IPS DF 4.7 (cell line): ENCODE results near the gene CHTOP.
A peak's percentile ranks its signal among the peaks of the same experiment; 100 is the strongest.
"Not testable (repeated sequence)": the region's sequence is repeated elsewhere in the genome, so short reads cannot be mapped to it uniquely, and the experiment has no call there.

ENCODE experiments used
- DNase-seq: peaks from one replicate; pipeline ENCODE4 v3.0.0-alpha.2; 2013; ENCODE audit warnings: low spot score; ENCODE audit errors: extremely low read depth

Gene CHTOP, protein sequence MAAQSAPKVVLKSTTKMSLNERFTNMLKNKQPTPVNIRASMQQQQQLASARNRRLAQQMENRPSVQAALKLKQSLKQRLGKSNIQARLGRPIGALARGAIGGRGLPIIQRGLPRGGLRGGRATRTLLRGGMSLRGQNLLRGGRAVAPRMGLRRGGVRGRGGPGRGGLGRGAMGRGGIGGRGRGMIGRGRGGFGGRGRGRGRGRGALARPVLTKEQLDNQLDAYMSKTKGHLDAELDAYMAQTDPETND

DNA sequence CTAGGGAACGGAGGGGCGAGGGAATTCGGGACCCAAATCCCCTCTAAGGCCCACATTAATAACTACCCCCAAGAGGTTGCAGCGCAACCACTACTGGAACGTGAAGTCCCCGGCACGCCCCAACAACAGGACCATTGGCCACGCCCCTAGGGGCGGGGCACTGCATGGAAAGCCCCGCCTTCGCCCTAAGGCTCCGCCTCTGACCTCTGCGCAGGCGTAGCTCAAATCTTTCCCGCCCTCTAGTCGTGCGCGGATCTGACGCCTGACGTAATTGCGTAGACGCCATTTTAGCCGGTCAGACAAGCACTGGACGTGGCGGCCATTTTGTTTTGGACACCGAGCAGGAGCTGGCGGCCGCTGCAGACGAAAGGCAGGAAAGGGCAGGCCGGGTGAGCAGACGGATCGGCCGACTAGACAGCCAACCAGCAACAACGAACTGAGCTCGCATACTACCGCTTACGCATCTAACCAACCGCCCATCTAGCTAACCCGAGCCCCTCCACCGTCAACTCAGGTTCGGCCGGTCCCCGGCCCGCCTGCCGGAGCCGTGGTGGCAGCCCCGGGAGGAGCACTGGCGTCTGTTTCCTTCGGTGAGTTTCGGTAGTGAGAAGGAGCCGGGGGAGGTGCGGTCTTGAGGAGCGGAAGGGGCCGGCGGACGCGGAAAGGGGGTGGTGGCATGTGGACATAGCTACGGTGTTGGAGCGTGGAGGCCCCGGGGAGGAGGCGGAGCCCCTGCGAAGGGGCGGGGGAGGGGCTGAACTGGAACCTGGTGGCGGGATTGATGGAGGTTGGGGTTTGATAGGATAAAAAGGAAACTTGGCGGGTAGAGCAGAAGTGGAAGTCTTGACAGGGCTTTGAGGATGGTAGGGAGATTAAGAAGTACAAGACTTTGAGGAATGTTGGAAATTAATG is at the start of gene CHTOP:
CHTOP (plus strand) TSS at position 313 of the 912 bp plus-strand sequence. CDS start 2,523 bp downstream, outside the sequence.
- DNase-seq = peak; percentile 96

DNA sequence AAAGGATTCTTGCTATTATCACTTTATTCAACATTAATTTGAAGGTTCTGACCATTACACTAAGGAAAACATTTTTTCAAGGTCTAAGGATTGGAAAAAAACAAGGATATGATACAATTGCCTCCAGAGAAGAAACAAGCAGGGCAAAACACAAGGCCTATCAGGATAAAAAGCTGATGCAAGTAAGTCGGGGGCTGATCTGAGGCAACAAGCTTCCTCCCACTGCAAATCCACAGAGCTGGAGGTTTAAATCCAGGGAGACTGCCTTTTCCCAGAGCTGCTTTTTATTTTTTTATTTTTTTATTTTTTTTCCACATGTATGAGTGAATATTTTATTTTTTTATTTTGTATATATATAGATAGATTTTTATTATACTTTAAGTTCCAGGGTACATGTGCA is 48.9 kb upstream of the CHTOP start:
- no peak for DNase-seq

DNA sequence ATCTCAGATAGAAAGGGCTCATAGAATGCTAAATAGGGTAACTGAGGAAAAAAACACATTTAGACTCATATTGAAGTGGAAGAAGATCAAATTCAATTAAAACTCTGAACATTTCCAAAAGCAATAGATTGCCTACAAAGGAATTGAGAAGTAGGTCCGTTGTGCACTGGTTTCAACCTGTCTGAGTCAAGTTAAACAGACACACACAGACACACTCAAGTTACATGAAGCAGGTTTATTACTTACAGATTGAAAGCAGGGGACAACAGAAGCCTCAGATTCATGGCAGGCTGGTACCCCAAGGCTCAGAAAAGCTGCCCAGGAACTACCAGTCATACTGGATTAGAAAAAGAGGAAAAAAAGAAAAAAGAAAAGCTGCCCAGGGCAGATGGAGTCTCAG is 47.5 kb upstream of the CHTOP start:
- no peak for DNase-seq

DNA sequence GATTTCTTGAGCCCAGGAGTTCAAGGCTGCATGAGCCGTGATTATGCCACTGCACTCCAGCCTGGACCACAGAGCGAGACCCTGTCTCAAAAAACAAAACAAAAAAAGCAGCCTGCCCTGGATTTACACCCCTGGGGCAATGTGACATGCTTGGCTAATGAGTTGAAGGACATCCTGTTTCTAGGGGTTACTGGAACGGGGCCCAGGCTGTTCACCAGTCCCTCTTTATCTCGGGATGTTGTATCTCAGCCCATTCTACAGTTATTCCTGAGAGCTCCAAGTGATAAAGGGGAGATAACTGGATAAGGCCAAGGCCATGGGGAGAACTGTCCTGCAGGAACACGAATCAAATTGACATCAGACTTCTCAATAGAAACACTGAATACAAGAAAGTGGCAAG is 46.6 kb upstream of the CHTOP start:
- DNase-seq = no peak

DNA sequence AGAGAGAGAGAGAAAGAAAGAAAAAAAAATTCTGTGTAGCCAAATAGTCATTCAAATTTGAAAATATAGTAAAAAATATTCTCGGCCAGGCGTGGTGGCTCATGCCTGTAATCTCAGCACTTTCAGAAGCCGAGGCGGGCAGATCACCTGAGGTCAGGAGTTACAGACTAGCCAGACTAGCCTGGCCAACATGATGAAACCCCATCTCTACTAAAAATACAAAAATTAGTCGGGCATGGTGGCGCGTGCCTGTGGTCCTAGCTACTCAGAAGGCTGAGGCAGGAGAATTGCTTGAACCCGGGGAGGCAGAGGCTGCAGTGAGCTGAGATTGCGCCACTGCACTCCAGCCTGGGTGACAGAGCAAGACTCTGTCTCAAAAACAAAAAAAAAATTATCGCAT is 45.8 kb upstream of the CHTOP start:
- not testable (repeated sequence) for DNase-seq

DNA sequence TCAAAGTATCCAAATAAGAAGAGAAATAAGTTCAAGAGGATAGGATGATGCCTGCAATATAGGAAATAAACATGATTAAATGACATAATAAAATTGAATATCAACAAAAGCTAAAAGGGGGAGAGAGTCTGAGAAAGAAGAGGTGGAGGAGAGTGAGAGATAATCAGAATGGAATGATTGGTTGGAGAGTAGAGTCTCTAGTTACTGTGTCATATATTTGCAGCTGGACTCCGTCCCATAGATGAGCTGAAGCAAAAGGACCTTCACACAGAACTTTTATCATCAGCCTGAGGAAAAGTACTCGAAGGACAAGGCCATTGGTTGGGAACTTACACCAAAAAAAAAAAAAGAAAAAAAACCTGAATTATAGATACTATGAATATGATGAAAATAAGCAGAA is 45.4 kb upstream of the CHTOP start:
- no peak for DNase-seq

DNA sequence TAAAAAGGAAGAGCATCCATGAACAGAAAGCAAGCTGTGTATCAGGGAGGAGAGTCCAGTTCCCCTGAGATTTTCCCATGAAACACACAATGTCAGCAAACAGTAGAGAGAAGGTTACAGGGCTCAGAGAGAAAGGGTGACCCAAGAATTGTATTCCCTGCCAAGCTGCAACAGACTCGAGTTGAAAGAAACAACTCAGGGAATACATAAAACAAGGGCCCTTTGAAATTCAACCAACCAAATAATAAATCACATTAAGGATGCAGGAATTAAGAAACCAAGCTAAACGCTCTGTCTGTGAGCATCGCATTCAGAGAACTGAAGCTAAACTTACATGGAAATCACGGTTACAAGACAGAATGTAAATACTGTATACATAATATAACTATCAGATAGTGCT is 41.1 kb upstream of the CHTOP start:
- no peak for DNase-seq

DNA sequence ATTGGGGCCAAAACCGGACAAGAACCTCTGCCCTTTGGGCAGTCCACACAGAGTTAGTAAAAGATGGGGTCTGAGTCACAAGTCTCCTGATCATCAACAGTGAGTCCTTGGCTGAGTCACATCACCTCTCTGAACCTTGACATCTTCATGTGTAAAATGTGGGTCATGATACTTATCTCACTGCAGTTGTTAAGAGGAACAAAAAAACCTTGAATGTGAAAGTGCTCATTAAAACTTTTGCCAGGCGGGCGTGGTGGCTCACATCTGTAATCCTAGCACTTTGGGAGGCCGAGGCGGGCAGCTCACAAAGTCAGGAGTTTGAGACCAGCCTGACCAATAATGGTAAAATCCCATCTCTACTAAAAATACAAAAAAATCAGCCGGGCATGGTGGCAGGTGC is 36.7 kb upstream of the CHTOP start:
- no peak for DNase-seq

DNA sequence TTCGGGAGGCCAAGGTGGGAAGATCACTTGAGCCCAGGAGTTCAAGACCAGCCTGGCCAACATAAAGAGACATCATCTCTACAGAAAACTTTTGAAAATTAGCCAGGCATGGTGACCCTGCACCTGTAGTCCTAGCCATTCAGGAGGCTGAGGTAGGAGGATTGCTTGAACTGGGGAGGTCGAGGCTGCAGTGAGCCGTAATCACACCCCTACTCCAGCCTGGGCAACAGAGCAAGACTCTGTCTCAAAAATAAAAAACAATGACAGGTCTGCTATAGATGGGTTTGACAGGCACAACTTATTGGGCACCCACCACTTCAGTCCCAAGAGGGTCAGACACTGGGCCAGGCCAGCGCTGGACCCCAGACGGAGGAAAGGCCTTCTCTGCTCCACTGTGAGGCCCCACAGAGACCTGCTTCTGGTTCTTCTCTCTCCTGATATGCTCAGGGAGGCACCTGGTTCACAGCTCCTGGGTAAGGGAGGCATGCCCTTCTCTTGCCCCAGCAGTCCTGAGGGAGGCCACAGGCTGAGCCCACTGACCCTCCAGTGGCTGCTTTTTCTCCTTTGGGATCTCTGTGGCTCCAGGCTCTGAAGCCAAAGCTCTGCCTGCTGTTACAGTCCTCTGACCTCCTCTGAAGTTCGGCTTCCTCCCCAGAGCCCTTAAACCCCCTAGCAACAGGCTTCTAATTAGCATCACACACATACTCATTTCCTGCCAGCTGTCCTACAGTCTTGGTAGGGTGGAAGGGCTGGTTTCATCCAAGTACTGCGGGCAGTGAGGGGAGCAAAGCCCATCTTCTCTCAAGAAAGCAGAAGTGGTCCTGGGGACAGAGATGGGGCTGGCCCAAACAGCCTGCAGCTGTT is 35.3 kb upstream of the CHTOP start:
- peak; percentile 81 for DNase-seq

DNA sequence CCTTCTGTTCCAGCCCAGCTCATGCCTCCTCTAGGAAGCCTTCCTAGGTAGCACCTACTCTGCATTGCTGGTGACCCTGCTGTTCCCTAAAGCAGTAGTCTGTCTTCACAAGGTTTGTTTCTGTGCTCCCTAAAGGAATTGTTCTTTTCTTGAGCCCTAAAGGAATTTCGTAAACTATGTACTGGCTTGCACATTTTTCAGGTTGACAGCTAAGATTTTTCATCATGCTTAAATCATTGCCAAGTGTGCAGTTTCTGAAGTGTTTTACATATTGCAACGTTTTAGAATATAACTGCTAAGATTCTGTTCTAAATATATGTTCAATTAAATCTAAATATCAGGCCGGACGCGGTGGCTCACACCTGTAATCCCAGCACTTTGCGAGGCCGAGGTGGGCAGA is 34.0 kb upstream of the CHTOP start:
- no peak for DNase-seq

DNA sequence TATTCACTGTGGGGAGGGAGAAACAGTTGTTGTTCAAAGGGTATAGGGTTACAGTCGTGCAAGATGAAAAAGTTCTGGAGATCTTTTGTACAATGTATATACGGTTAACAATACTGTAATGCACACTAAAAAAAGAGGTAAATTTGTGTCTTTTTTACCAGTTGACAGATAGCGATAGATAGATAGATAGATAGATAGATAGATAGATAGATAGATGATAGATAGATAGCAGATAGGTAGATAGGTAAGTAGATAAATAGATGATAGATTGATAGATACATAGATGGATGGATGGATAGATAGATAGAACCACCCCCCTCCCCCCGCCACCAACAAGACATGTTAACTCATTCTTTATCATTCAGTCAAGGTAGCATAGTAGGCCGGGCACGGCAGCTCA is 31.1 kb upstream of the CHTOP start:
- DNase-seq = no peak

DNA sequence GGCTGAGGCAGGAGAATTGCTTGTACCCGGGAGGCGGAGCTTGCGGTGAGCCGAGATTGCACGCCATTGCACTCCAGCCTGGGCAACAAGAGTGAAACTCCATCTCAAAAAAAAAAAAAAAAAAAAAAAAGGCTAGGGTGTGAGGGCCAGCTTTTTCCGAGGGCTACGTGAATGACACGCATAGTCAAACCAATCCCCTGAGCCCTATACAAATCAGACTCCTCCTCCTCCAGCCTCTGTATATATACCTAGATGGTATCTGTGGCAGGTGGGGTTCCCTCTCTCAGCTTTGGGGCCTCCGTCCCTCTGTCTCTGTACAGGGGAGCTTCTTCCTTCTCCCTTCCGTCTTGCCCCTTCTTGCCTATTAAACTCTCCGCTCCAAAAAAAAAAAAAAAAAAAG is 27.7 kb upstream of the CHTOP start:
- no peak for DNase-seq

DNA sequence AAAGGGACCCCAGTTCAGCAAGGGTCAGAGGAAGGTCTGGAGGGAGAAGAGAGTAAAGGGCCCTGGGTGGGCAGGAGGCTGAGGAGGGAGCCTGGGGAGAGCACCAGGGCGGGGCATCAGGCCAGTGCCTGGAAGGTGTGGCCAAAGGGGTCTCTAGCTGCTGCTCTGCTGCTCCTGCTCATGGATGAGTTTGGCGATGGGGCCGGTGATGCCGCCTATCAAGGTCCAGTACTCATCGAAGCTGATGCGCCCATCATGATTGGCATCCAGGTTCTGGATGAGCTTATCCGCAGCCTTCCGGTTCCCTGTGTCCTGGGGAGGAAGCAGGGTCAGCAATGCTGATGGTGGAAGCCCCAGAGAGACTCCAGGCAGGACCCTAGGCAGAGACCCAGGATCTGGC is 26.5 kb upstream of the CHTOP start:
- DNase-seq = no peak

DNA sequence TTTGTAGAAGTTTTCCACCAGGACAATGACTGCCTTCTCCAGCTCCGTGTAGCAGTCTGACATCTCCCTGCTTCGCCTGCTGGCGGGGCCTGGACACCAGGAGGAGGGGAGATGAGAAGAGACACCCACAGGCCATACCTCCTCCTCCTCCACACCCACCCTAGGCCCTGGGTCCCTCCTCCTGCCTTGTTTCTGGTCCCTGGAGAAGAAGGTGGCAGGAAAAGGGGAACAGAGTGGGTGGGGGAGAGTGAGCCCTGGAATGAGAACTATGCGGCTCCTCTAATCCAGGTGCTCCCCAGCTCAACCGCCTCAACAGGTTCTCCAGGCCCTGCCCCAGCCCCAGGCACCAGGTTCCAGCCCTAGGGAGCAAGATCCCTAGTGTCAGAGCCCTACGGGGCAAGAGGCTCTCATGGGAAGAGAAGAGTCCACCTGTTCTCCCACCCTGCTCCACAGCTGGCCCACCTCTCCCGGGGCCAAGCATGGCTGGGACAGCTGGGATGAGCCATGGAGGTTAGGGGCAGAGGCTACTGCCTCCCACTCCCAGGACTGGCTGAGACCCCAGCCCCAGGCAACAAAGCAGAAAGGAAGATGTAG is 25.7 kb upstream of the CHTOP start:
- no peak for DNase-seq

DNA sequence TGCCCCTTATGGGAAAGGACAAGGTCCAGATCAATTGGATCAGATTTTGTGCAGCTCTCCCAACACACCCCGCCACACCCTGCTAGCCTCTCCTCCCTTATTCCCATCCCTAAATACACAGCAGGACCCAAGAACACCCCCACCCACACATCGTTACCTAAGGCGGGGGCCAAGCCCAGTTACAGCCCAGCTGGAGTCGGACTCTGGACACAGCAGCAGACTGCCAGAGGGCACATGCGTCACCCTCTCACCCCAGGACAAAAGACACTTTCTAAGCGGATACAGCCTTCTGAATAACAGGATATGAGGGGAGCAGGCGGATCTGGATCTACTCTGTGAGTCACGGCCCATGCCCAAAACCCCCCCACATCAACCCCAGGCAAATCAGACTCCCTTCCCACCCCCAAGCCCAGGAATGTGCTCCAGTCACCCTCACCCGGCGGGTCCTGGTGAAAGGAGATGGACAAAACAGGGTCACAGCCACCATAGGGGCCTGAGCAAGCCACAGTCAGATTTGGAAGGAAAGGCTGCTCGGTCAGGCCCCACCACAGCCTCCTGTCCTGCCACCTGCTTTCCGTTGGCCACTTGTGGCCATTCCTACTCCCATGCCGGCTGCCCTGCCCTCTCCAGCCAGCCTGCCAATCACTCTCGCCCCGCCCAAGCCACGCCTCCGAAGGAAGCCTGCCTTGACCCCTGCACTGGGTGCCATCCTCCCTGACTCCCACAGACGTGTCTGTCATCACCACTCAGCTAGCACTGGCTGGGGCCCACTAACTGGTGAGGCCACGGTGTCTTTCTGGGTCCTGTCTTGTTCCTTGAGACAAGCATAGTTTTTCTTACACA is 24.9 kb upstream of the CHTOP start:
- no peak for DNase-seq

DNA sequence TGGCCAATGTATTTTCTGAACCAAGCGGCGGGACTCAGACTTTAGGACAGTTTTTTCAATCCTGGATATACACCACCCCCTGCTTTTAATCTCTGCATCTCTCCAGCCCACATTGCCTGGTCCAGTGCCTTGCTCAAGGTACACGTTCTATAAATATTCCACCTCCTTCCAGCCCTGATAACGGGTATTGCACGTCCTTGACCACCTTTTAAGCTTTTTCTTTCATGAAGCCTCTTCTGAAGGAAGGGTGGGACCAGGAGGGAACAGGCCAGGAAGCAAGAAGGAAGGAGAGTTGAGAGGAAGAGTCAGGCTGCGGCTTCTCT is 24.3 kb upstream of the CHTOP start:
- DNase-seq = no peak

DNA sequence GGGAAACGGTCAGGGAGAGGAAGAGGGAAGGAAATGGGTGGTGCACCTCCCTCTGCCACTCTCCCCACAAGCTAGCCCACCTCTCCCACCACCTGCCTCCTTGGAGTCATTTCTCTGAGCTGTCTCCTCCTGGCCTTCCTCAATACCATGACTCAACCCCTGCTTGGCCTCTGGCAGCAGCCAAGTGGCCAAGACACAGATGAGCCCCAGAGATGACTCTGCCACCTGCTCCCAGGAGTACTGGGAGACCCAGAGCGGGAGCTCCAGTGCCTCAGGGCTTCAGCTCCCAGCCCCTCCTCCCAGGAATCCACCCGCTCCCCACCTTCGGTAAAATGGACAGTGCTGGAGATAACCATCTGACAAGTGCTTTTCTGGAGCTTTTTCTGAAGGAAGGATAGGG is 23.5 kb upstream of the CHTOP start:
- DNase-seq = no peak

DNA sequence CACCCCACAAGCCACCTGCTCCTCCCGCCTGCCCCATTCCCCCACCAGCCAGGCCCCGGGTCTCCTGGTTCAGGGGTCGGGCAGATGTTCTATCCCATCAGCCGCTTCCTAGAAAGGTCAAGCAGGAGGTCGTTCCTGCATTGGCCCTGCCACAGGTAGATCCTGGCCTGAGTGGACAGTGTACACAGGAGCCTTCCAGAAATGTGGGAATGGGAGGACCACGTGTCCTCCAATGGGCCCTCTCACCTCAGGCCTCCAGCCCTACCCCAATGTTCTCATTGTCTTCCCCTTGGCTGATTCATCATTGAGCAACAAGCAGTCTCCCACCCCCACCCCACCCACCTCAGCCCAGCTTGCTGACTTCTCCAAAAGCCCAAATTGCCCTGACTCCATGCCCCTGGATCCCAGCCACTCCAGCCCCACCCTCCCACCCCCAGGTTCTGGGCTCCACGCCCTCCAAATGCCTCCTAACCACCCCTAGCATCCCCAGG is 23.0 kb upstream of the CHTOP start:
- no peak for DNase-seq

DNA sequence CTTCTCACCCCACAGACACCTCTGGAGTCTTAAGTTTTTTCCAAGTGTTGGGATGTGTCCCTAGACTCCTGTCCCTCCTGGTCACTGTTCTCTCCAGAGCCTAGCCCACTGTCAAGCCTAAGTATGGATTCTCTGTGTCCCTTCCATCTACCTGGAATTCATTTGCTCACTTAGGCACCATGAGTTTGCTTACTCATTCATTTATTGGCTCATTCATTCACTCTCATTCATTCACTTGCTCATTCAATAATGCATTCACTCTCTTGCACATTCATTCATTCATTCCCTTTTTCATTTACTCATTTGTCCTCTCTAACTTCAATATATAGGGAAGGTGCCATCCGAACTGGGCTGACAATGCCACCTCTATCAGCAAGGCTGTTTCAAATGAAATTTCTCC is 22.5 kb upstream of the CHTOP start:
- no peak for DNase-seq

DNA sequence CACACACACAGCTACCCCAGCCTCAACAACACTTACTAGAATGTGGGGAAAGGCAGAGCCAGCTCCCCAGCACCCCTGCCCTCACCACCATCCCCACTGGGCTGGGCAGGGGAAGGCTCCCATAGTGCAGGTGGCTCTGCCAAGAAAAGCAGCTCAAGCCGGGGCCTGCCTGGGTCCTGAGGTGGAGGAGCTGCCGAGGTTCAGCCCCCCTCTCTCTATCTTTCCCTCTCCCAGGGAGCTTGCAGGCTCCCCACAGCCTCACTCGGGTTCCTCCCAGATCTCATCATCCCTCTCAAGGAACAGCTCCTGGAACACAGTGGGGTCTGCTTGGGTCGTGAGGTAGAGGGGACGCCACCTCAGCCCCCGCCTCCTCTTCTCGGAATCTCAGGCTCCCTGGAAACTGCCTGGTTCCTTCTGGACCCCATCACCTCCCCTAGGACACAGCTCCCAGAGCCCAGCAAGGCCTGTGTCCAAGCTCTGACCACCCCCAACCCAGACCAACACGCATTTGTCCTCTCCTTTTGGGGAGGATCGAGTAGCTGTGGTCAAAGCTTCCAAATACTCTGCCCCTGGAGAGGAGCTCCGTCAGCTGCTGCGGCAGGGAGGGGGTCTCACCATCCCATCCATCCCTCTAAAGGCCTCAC is 21.6 kb upstream of the CHTOP start:
- DNase-seq = no peak
